Inflammatory macrophage (primary cell): ENCODE data around the gene SPPL2A.

Source experiments
- DNase-seq, 2 donors: peaks; one replicate each; pipeline ENCODE4 v3.0.0-alpha.2; 2020 to 2022

Gene SPPL2A

GRCh38 chr15:50764461-50765194 is 878 bp downstream of the SPPL2A start:
- peak; percentile 30 to 34 for DNase-seq

GRCh38 chr15:50758712-50759205 is 6.7 kb downstream of the SPPL2A start:
- no peak for DNase-seq

GRCh38 chr15:50753463-50753862 is 12.0 kb downstream of the SPPL2A start:
- DNase-seq, result no peak

GRCh38 chr15:50751394-50751793 is 14.1 kb downstream of the SPPL2A start:
- no peak for DNase-seq

GRCh38 chr15:50750227-50750705 is 15.2 kb downstream of the SPPL2A start:
- DNase-seq, result no peak

- DNase-seq, result no peak
Measured at GRCh38 chr15:50747523-50747922, 18.0 kb downstream of the SPPL2A start.

GRCh38 chr15:50744601-50745000 is 20.9 kb downstream of the SPPL2A start:
- peak; percentile 7 to 14 for DNase-seq

- peak; percentile 6 to 18 for DNase-seq
Measured at GRCh38 chr15:50740955-50741354, 24.6 kb downstream of the SPPL2A start.

- no peak for DNase-seq
Measured at GRCh38 chr15:50736823-50737222, 28.7 kb downstream of the SPPL2A start.

GRCh38 chr15:50735156-50735555 is 30.4 kb downstream of the SPPL2A start:
- no peak for DNase-seq

GRCh38 chr15:50726315-50726714 is 39.2 kb downstream of the SPPL2A start:
- DNase-seq, result no peak

- DNase-seq, result no peak
Measured at GRCh38 chr15:50718700-50719125, 46.8 kb downstream of the SPPL2A start.

- no peak for DNase-seq
Measured at GRCh38 chr15:50712018-50712417, 53.5 kb downstream of the SPPL2A start.

- DNase-seq, result no peak
Measured at GRCh38 chr15:50710585-50710984, 54.9 kb downstream of the SPPL2A start.

GRCh38 chr15:50707878-50708427 is 57.6 kb downstream of the SPPL2A start:
- no peak for DNase-seq

GRCh38 chr15:50702762-50703334 is 62.7 kb downstream of the SPPL2A start:
- DNase-seq, result no peak

GRCh38 chr15:50698101-50698500 is 67.4 kb downstream of the SPPL2A start:
- no peak for DNase-seq

- no peak for DNase-seq
Measured at GRCh38 chr15:50697109-50697797, 68.3 kb downstream of the SPPL2A start.

- peak in 1 of 2 donors; percentile 15 for DNase-seq
Measured at GRCh38 chr15:50694634-50695165, 70.8 kb downstream of the SPPL2A start.

GRCh38 chr15:50687302-50687902 is 78.1 kb downstream of the SPPL2A start:
- DNase-seq, result no peak

GRCh38 chr15:50686469-50687301 is 78.8 kb downstream of the SPPL2A start, which contains the start of gene TRPM7:
Gene TRPM7 (minus strand): TSS chr15:50686797. CDS start chr15:50686533, 264 bp downstream.
- peak; percentile 94 to 96 for DNase-seq
